Neutrophil (primary cell): ENCODE data around the gene PHETA2.

ENCODE experiments used
- H3K27ac ChIP-seq: fragments of 200-600 bp; sonication (generic); 2 replicates; pipeline ENCODE4 v1.5.1; 2016; ENCODE audit warnings: mild to moderate bottlenecking, moderate library complexity
- H3K27me3 ChIP-seq: fragments of 200-600 bp; sonication (generic); 2 replicates; pipeline ENCODE4 v1.6.0; 2016; ENCODE audit warnings: mild to moderate bottlenecking
- H3K36me3 ChIP-seq: fragments of 200-600 bp; sonication (generic); 2 replicates; pipeline ENCODE4 v1.5.1; 2017
- H3K4me1 ChIP-seq, 2 experiments: fragments of 200-600 bp in 1 of 2; sonication (generic) in 1 of 2; 1 replicate in 1 of 2; 2 replicates in 1 of 2; pipeline versions ENCODE4 v1.5.1 to v1.6.1; 2013 to 2016; ENCODE audit warnings: low read depth in 1 of 2, low read length in 1 of 2, mild to moderate bottlenecking in 1 of 2, moderate library complexity in 1 of 2; ENCODE audit not compliant: control insufficient read depth in 1 of 2, insufficient read depth in 1 of 2
- H3K4me3 ChIP-seq, 2 experiments: fragments of 200-600 bp in 1 of 2; sonication (generic) in 1 of 2; 1 replicate in 1 of 2; 2 replicates in 1 of 2; pipeline ENCODE4 v1.5.1; 2013 to 2016; ENCODE audit warnings: low read depth in 1 of 2, low read length in 1 of 2, mild to moderate bottlenecking in 1 of 2, moderate library complexity in 1 of 2
- H3K9me3 ChIP-seq: fragments of 200-600 bp; sonication (generic); 2 replicates; pipeline ENCODE4 v1.5.1; 2016
- TF ChIP-seq, protein P1 (sequence below): fragments of 200-600 bp; sonication (generic); IDR thresholded peaks from 2 replicates; pipeline ENCODE4 v1.5.1; 2016; ENCODE audit warnings: antibody characterized with exemption

The PHETA2 gene

DNA sequence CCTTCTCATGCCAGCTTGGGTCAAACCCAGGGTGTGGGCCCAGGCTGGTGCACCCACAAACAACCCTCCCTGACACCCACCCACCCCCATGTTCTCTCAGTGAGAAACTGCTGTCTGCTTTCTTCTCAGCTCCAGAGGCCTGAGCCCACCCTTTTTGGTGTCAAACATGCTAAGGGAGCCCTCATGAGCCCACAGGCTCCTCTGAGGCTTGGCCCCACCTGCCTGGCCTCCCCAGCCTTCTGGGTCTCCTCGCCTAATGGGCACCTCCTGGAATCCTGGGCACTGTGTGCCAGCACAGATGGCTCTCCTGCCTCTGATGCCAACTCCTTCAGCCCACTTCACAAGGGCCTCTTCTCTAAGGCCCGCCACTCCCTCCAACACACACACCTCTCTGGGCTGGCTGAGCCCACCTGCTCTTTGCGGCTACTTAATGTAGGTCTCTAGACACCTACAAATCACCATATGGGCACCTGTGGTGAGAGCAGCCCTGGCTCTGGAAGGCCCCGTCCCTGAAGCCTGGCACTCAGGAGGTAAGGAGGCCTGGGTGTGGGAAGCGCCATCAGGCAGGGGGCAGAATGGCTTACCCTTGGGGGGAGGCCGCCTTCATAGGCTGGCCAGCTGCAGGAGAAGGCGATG, 7.8 kb upstream of the PHETA2 start:
- H3K4me1 ChIP-seq = peaks cover 13 to 16% of the 10 kb centered on the region in 2 experiments
- TF ChIP-seq, protein P1, sequence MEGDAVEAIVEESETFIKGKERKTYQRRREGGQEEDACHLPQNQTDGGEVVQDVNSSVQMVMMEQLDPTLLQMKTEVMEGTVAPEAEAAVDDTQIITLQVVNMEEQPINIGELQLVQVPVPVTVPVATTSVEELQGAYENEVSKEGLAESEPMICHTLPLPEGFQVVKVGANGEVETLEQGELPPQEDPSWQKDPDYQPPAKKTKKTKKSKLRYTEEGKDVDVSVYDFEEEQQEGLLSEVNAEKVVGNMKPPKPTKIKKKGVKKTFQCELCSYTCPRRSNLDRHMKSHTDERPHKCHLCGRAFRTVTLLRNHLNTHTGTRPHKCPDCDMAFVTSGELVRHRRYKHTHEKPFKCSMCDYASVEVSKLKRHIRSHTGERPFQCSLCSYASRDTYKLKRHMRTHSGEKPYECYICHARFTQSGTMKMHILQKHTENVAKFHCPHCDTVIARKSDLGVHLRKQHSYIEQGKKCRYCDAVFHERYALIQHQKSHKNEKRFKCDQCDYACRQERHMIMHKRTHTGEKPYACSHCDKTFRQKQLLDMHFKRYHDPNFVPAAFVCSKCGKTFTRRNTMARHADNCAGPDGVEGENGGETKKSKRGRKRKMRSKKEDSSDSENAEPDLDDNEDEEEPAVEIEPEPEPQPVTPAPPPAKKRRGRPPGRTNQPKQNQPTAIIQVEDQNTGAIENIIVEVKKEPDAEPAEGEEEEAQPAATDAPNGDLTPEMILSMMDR = no peak
- no peaks in the 10 kb centered on the region for H3K27me3 ChIP-seq
- H3K27ac ChIP-seq = no peak overlapping the region
- H3K9me3 ChIP-seq = no peaks in the 10 kb centered on the region
- no peak overlapping the region for H3K4me3 ChIP-seq
- H3K36me3 ChIP-seq = peaks cover 58% of the 10 kb centered on the region

DNA sequence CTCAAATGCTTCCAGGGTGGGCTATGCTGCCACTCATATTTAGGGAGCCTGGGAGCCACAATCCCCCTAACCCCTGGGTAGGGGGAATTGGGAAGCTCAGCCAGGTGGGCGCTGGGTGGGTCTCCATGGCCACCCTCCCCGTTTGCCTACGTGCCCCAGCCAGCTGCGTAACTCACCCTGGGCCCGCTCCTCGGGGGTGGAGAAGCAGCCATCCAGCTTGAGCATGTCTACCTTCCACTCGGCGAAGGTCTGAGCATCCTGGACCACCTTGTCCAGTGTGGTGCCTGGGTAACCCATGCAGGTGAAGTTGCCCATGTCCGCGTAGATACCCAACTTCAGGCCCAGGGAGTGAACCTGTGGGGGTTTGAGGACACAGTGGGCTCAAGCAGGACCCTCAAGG, 7.1 kb upstream of the PHETA2 start:
- TF ChIP-seq, protein P1 = no peak
- H3K4me3 ChIP-seq = no peak overlapping the region
- no peak overlapping the region for H3K27ac ChIP-seq
- H3K4me1 ChIP-seq = peaks cover 18 to 19% of the 10 kb centered on the region in 2 experiments
- no peaks in the 10 kb centered on the region for H3K27me3 ChIP-seq
- peaks cover 55% of the 10 kb centered on the region for H3K36me3 ChIP-seq
- no peaks in the 10 kb centered on the region for H3K9me3 ChIP-seq

DNA sequence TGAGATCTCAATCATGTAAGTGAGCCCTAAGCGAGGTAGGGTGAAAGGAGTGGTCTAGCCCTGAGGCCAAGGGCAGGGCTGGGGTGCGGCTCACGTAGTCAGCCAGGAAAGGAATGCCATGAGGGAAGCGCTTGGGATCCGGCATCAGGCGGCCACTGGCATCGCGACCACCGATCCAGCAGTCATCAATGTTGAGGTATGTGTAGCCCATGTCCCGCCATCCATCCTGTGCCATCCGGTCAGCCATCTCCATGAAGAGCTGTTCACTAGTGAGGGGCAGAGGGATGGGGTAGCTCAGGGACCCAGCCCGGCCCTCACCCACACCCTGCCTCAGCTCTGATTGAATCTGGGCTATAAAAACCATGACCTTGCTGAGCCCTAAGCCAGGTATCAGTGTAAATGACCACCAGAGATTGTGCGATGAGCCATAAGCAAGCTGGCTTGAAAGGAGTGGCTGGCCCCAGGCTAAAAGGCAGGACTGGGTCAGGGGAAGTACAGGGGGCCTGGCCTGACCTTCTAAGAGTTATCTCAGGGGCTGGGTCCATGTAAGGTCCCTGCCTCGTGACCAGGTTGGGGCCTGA, 6.3 kb upstream of the PHETA2 start:
- Histone ChIP-seq H3K4me1 (peaks cover 18 to 19% of the 10 kb centered on the region in 2 experiments), H3K4me3 (no peak overlapping the region), H3K36me3 (peaks cover 47% of the 10 kb centered on the region), H3K27ac (no peak overlapping the region), H3K9me3 (no peaks in the 10 kb centered on the region), H3K27me3 (no peaks in the 10 kb centered on the region)
- TF ChIP-seq, protein P1 = no peak

DNA sequence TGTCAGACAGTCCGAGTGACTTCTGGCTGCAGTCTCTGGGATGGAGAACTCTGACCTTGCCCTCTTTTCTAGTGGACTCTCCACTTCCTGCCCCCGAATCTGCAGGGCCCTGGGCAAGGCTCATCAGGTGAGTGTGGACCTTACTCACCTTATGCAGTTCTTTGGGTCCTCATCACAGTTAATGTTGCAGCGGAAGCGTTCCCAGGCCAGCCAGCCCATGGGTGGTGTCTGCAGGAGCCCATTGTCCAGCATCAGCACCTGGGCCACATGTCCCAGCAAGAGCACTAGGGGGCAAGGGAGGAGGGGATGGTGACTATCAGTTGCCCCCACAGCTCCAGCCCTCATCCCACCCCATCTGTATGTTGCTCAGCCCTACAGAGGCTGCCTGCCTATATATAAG, 5.8 kb upstream of the PHETA2 start:
- H3K4me1 ChIP-seq = peaks cover 18 to 19% of the 10 kb centered on the region in 2 experiments
- H3K36me3 ChIP-seq = peaks cover 43% of the 10 kb centered on the region
- no peaks in the 10 kb centered on the region for H3K27me3 ChIP-seq
- H3K9me3 ChIP-seq = no peaks in the 10 kb centered on the region
- TF ChIP-seq, protein P1 = no peak
- no peak overlapping the region for H3K4me3 ChIP-seq
- H3K27ac ChIP-seq = no peak overlapping the region

DNA sequence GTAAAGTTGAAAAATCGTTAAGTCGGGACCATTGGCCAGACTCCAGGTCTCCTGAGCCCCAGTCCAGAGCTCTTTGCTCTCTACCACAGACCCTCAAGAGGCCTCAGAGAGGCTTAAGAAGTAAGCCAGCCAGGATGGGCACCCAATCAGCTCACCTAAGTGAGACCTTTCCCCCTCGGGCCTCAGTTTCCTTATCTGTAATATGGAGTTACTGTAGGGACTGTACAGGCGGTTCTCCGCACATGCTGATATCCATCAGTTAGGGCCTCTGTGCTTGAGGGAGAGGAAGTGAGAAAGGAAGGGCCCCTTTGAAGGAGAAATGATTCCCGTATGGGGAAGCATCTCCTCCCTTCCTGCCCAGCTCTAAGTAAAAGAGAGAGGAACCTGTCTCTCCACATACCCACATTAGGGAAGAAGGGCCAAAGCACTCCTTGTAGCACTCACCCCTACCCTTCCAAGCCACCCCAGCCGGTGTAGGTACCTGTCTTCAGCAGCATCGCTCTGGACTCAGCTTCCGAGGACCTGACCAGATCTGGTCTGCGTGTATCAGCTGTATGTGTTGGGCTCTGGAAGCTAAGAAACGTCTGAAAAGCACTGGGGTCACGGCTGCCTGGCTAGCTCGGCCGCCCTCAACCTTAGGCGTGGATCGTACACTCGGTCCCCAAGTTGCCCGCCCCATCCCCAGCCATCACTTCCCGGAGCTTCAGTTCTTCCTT, 4.1 kb upstream of the PHETA2 start:
- H3K9me3 ChIP-seq = no peaks in the 10 kb centered on the region
- H3K36me3 ChIP-seq = peaks cover 34% of the 10 kb centered on the region
- TF ChIP-seq, protein P1 = no peak
- H3K4me1 ChIP-seq = peaks cover 32% of the 10 kb centered on the region in 2 experiments
- no peaks in the 10 kb centered on the region for H3K27me3 ChIP-seq
- H3K27ac ChIP-seq = peak overlapping the region; percentile 80
- peak overlapping the region; percentile 84 to 91 for H3K4me3 ChIP-seq
